Heart left ventricle (tissue), 16 donors: ENCODE results near the gene PTPRM. TPM values are rescaled to one million over a fixed set of nuclear protein-coding genes. Genes with fewer than 3 reads are reported as not detected.
A peak's percentile ranks its signal among the peaks of the same experiment; 100 is the strongest.

Source experiments
- ATAC-seq, 4 donors: fragments of 200-7000 bp; cut with Tn5 transposase; one replicate each; pipeline ENCODE4 v1.9.1; 2020 to 2022; ENCODE audit warnings: moderate library complexity in 4 of 4, mild to moderate bottlenecking in 3 of 4, moderate number of reproducible peaks in 1 of 4
- DNase-seq, 5 donors: peaks; one replicate each; pipeline ENCODE4 v3.0.0-alpha.2; 2020
- H3K27ac ChIP-seq, 12 donors: fragments of 200-600 bp; sonication (generic) in 4 of 12; one replicate each; pipeline versions ENCODE4 v1.5.0 to v1.8.0; 2016 to 2022; ENCODE audit warnings: mild to moderate bottlenecking in 2 of 12
- H3K27me3 ChIP-seq, 9 donors: fragments of 200-600 bp; sonication (generic) in 2 of 9; one replicate each; pipeline versions ENCODE4 v1.5.1 to v1.8.0; 2016 to 2022; ENCODE audit warnings: mild to moderate bottlenecking in 3 of 9
- H3K36me3 ChIP-seq, 9 donors: fragments of 200-600 bp; sonication (generic) in 2 of 9; one replicate each; pipeline versions ENCODE4 v1.5.0 to v1.8.0; 2018 to 2022; ENCODE audit warnings: mild to moderate bottlenecking in 2 of 9
- H3K4me1 ChIP-seq, 12 donors: fragments of 200-600 bp; sonication (generic) in 4 of 12; one replicate each; pipeline versions ENCODE4 v1.5.0 to v1.8.0; 2016 to 2022; ENCODE audit warnings: mild to moderate bottlenecking in 3 of 12
- H3K4me3 ChIP-seq, 12 donors: fragments of 200-600 bp; sonication (generic) in 4 of 12; one replicate each; pipeline versions ENCODE4 v1.5.0 to v1.8.0; 2017 to 2022; ENCODE audit warnings: mild to moderate bottlenecking in 9 of 12, moderate library complexity in 4 of 12
- H3K9me3 ChIP-seq, 12 donors: fragments of 200-600 bp; sonication (generic) in 4 of 12; one replicate each; pipeline versions ENCODE4 v1.5.0 to v1.8.0; 2016 to 2022; ENCODE audit warnings: mild to moderate bottlenecking in 1 of 12
- POLR2A ChIP-seq, 2 donors: fragments of 450-650 bp; IDR thresholded peaks; one replicate each; pipeline ENCODE4 v1.6.1; 2017; ENCODE audit warnings: antibody characterized with exemption in 2 of 2, mild to moderate bottlenecking in 2 of 2, moderate library complexity in 2 of 2
- WGBS, 4 donors: extraction: QIAGEN DNeasy Blood & Tissue Kit in 2 of 4; methylation state at CpG; one replicate each; pipeline versions ENCODE4 v1.1.5 to v1.1.7; 2013 to 2018; 5-methylcytosine and 5-hydroxymethylcytosine counted together
- intact Hi-C, 10 donors: fragments of 100-400 bp; cut with DNase I; formaldehyde crosslinking; loops; one replicate each; pipeline versions ENCODE4 v1.11.1 to v1.14.2; 2022
- polyA plus RNA-seq, 2 donors: library from polyadenylated mRNA; stranded (reverse); fragments of 200-250 nt; gene quantifications; one replicate each; pipeline ENCODE4 v1.2.3, GENCODE V29; 2013
- total RNA-seq, 9 donors: library from RNA; depleted of rRNA in 2 of 9; stranded (reverse); fragments of >200 nt in 2 of 9; fragmentation: NEBNext Ultra II Directional in 3 of 9; extraction: Animal tissue kit (Norgen Biotek cat#: 25700) in 3 of 9; gene quantifications; one replicate each; pipeline versions ENCODE4 v1.1.0 to v1.2.4, GENCODE V29; 2016 to 2023
- TF ChIP-seq, protein P1 (sequence below), 12 donors: fragments of 200-600 bp; sonication (generic) in 4 of 12; IDR thresholded peaks; one replicate each; pipeline versions ENCODE4 v1.5.0 to v1.8.0; 2018 to 2022; ENCODE audit warnings: antibody characterized with exemption in 12 of 12, mild to moderate bottlenecking in 5 of 12
- donor health status: ischemic (EF 13 %, LVEDD 7.1; RV severe dilation, severe dysfunction).
- donor health status: healthy with polysubstance abuse.
- donor health status: DM: no; HTN: yes; CAD: no.
- donor health status: DM: no; HTN: no; CAD: no.
- donor health status: ischemic (EF 25% LVEDD 6.9; RV normal size, moderate dysfunction).
- donor health status: ischemic (EF 25% LVEDD 5.7; RV mildly dilated, moderate dysfunction).
- donor health status: healthy.
- donor health status: DM: yes; HTN: yes; CAD: no.
- donor health status: ischemic (EF 35%, LVEDD 5.7; RV mildly dilated, moderate dysfunction).
- donor health status: nonischemic (EF 11% LVEDD 7.7; RV severe dilation, severe dysfunction).
- donor health status: DM: yes; HTN: yes; CAD: no.
- donor health status: PGD.
- donor health status: ischemic (EF 29% LVEDD 5.4; RV normal size, mild dysfunction).
- donor health status: nonischemic (EF 23%, LVEDD 6.1; RV moderate dilation, normal function).

The PTPRM gene
- total and polyA plus RNA-seq, 11 donors: 93.8 to 186 (median 123) TPM

DNA sequence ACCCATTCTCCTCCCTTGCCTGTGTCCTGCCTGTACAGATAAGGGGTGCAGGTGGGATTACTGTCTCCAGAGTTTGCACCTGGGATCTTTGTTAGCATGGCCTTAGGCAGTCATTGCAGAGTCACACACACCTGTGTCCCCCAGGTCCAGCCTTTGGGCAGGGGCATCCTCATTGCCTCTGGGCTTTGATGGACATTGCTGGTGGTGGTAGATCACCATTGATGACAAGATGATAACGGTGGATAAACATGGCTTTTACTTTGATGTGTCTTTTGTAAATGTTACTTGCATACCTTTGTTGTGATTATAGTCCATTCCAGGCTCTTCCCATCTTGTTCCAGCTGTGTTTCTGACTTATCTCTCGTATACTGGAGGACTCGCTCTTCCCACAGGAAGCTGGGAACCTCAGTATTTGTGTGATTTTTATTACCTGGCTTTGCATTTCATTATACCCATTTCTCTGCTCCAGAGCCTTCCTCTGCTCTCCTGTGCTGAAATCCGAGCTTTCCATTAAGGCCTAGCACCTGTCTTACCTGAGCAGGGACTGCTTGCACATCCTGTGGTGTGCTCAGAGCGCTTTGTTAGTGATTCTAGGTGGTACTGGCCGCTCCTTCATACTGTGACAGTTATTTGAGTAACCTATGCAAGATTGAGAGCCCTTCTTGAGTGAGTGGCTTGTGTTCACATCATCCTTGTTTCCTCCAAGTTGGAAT lies 79.2 kb downstream of the PTPRM start:
- H3K27me3 ChIP-seq: no peaks in the 10 kb centered on the region
- peaks cover 0 to 66% (median 42%) of the 10 kb centered on the region in 12 donors for H3K4me1 ChIP-seq
- TF ChIP-seq POLR2A (IDR thresholded peaks at IDR 0.05): no peak
- TF ChIP-seq, protein P1, sequence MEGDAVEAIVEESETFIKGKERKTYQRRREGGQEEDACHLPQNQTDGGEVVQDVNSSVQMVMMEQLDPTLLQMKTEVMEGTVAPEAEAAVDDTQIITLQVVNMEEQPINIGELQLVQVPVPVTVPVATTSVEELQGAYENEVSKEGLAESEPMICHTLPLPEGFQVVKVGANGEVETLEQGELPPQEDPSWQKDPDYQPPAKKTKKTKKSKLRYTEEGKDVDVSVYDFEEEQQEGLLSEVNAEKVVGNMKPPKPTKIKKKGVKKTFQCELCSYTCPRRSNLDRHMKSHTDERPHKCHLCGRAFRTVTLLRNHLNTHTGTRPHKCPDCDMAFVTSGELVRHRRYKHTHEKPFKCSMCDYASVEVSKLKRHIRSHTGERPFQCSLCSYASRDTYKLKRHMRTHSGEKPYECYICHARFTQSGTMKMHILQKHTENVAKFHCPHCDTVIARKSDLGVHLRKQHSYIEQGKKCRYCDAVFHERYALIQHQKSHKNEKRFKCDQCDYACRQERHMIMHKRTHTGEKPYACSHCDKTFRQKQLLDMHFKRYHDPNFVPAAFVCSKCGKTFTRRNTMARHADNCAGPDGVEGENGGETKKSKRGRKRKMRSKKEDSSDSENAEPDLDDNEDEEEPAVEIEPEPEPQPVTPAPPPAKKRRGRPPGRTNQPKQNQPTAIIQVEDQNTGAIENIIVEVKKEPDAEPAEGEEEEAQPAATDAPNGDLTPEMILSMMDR (IDR thresholded peaks at IDR 0.05): no peak
- DNase-seq (no peak), ATAC-seq (peak in 3 of 4 donors; percentile 27 to 41 (median 34))
- no peak overlapping the region for H3K4me3 ChIP-seq
- H3K9me3 ChIP-seq: peaks cover 0 to 12% (median 8%) of the 10 kb centered on the region in 12 donors
- H3K27ac ChIP-seq: no peak overlapping the region
- H3K36me3 ChIP-seq: no peaks in the 10 kb centered on the region
- WGBS, 4 donors: 82 to 95% (median 89%) methylated on average over 6 of the region's 6 CpGs
- intact Hi-C loops: no loop called here

DNA sequence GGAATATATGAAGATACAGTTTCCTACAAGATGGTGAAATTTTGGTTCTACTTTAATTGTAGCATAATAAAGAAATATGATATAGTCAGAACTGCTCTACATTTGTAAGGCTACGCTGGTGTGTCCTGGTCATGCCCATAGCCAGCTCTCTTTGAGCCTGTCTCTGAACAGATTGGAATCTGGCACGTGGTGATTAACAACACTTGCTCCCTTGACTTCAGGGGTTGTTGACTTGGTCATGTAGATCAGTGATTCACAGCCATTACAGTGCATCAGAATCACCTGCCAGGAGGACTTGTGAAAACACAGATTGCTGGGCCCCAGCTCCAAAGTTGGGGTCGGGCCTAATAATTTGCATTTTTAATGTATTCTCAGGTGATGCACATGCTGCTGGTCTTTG lies 80.4 kb downstream of the PTPRM start:
- 80 to 88% (median 86%) methylated on average over 3 of the region's 3 CpGs for WGBS, 4 donors
- H3K27me3 ChIP-seq: no peaks in the 10 kb centered on the region
- ATAC-seq (peak in 1 of 4 donors; percentile 31), DNase-seq (no peak)
- H3K36me3 ChIP-seq: no peaks in the 10 kb centered on the region
- H3K4me1 ChIP-seq: peaks cover 0 to 57% (median 34%) of the 10 kb centered on the region in 12 donors
- TF ChIP-seq POLR2A (IDR thresholded peaks at IDR 0.05): no peak
- TF ChIP-seq, protein P1 (IDR thresholded peaks at IDR 0.05): no peak
- intact Hi-C loops: no loop called here
- no peak overlapping the region for H3K4me3 ChIP-seq
- peaks cover 0 to 12% (median 8%) of the 10 kb centered on the region in 12 donors for H3K9me3 ChIP-seq
- no peak overlapping the region for H3K27ac ChIP-seq

DNA sequence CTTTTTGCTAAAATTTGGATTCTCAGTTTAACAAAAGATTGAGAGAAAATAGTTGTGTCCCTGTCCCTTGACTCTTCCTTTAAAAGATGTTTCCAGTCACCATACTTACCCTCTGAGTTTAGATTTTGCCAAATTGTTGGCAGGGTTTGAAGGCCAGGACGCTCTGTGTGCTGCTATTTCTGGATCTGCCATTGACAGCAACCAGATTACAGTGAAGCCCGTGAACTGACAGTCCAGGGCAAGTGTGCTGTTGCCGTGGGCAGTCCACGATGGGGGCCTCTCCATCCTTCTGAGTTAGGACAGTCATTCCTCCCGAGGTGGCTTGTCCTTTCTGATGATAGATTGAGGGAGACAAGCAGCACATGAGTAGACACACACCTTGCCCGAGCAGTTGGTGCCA lies 89.9 kb downstream of the PTPRM start:
- Histone ChIP-seq H3K36me3 (no peaks in the 10 kb centered on the region), H3K4me1 (peaks cover 2 to 64% (median 34%) of the 10 kb centered on the region in 12 donors), H3K27me3 (no peaks in the 10 kb centered on the region), H3K4me3 (no peak overlapping the region), H3K9me3 (peaks cover 0 to 3% (median 0%) of the 10 kb centered on the region in 12 donors), H3K27ac (peak overlapping the region; percentile 57 to 95 (median 74))
- ATAC-seq (peak; percentile 96 to 98 (median 97)), DNase-seq (peak in 4 of 5 donors; percentile 51 to 76 (median 60))
- TF ChIP-seq POLR2A (IDR thresholded peaks at IDR 0.05): no peak
- TF ChIP-seq, protein P1 (IDR thresholded peaks at IDR 0.05): no peak
- intact Hi-C loops: no loop called here
- WGBS, 4 donors: 24 to 46% (median 38%) methylated on average over 6 of the region's 6 CpGs

GRCh38 chr18:7657937-7658336 lies 90.8 kb downstream of the PTPRM start:
- DNase-seq (no peak), ATAC-seq (no peak)
- Histone ChIP-seq H3K4me3 (no peak overlapping the region), H3K9me3 (peaks cover 0 to 3% (median 0%) of the 10 kb centered on the region in 12 donors), H3K4me1 (peaks cover 2 to 67% (median 36%) of the 10 kb centered on the region in 12 donors), H3K36me3 (no peaks in the 10 kb centered on the region), H3K27me3 (no peaks in the 10 kb centered on the region), H3K27ac (peak overlapping the region in 10 of 12 donors; percentile 54 to 95 (median 74))
- 80 to 85% (median 82%) methylated on average over 2 of the region's 2 CpGs for WGBS, 4 donors
- intact Hi-C loops: no loop called here
- no peak for TF ChIP-seq POLR2A (IDR thresholded peaks at IDR 0.05)
- TF ChIP-seq, protein P1 (IDR thresholded peaks at IDR 0.05): no peak
